ENCODE results near the gene FAM20A.

FAM20A gene

GRCh38 chr17:68600931-68601564, at the start of gene FAM20A:
Gene FAM20A, minus strand, starts transcription at chr17:68601367. Its CDS starts 701 bp downstream, at chr17:68600666.
- no peak for DNase-seq

GRCh38 chr17:68649324-68649723, 48.2 kb upstream of the FAM20A start:
- DNase-seq = no peak

- no peak for DNase-seq
These were observed 45.7 kb upstream of the FAM20A start for GRCh38 chr17:68646626-68647526.

- no peak for DNase-seq
These were observed 40.9 kb upstream of the FAM20A start for GRCh38 chr17:68642118-68642412.

- DNase-seq = no peak
These were observed 40.3 kb upstream of the FAM20A start for GRCh38 chr17:68641276-68642117.

GRCh38 chr17:68640242-68640989, 39.2 kb upstream of the FAM20A start:
- DNase-seq = no peak

- DNase-seq = no peak
These were observed 33.2 kb upstream of the FAM20A start for GRCh38 chr17:68634345-68634876.

- DNase-seq = no peak
These were observed 27.4 kb upstream of the FAM20A start for GRCh38 chr17:68628576-68628957.

GRCh38 chr17:68627956-68628575, 26.9 kb upstream of the FAM20A start:
- DNase-seq = no peak

GRCh38 chr17:68624381-68624780, 23.2 kb upstream of the FAM20A start:
- no peak for DNase-seq

- DNase-seq = no peak
These were observed 22.6 kb upstream of the FAM20A start for GRCh38 chr17:68623811-68624210.

- DNase-seq = no peak
These were observed 21.3 kb upstream of the FAM20A start for GRCh38 chr17:68622423-68622822.

- no peak for DNase-seq
These were observed 19.9 kb upstream of the FAM20A start for GRCh38 chr17:68621065-68621464.

GRCh38 chr17:68616334-68616733, 15.2 kb upstream of the FAM20A start:
- DNase-seq = no peak

- DNase-seq = no peak
These were observed 13.6 kb upstream of the FAM20A start for GRCh38 chr17:68614718-68615117.

- DNase-seq = no peak
These were observed 12.7 kb upstream of the FAM20A start for GRCh38 chr17:68613739-68614298.

GRCh38 chr17:68612923-68613292, 11.7 kb upstream of the FAM20A start:
- DNase-seq = no peak

GRCh38 chr17:68612209-68612922, 11.2 kb upstream of the FAM20A start:
- DNase-seq = no peak

GRCh38 chr17:68611353-68612208, 10.4 kb upstream of the FAM20A start:
- DNase-seq = no peak

- DNase-seq = no peak
These were observed 9.4 kb upstream of the FAM20A start for GRCh38 chr17:68610554-68610953.
